GM12878 (cell line): ENCODE data around the gene DEFB125. TPM values are rescaled to one million over a fixed set of nuclear protein-coding genes. Genes with fewer than 3 reads are reported as not detected.

Experiments used
- ATAC-seq: fragments of 200-7000 bp; cut with Tn5 transposase; 3 replicates; pipeline ENCODE4 v1.9.1; 2020; ENCODE audit warnings: mild to moderate bottlenecking, moderate library complexity
- BruUV-seq: library from RNA; stranded (reverse); fragments of 400-500 nt; replicated peaks from 2 replicates; lab custom pipeline; 2021; lab: Mats Ljungman, UMichigan
- CTCF ChIA-PET: fragments of 300-600 bp; sonication (Branson Sonifier 250); formaldehyde crosslinking; extraction: SDS; loops from one replicate; lab custom pipeline; 2021; ENCODE audit warnings: inconsistent platforms; lab: Yijun Ruan, JAX
- POLR2A ChIA-PET: fragments of 350-600 bp; formaldehyde crosslinking; extraction: SDS; loops from one replicate; lab custom pipeline; 2021; ENCODE audit warnings: inconsistent platforms; lab: Charles Lee
- RAD21 ChIA-PET: fragments of 300-600 bp; sonication (Branson Sonifier 250); formaldehyde crosslinking; loops from one replicate; lab custom pipeline; 2023; ENCODE audit warnings: antibody characterized with exemption; ENCODE audit not compliant: unreplicated experiment; lab: Charles Lee
- SMC1A ChIA-PET: fragments of 300-600 bp; sonication (Branson Sonifier 250); formaldehyde crosslinking; loops from one replicate; lab custom pipeline; 2023; ENCODE audit not compliant: unreplicated experiment, uncharacterized antibody; lab: Charles Lee
- DNase-seq: peaks from one replicate; pipeline ENCODE4 v3.0.0-alpha.2; 2011; ENCODE audit warnings: low read depth, low spot score
- FAIRE-seq: peaks from 3 replicates; lab custom pipeline; 2011; peaks lifted over from hg19 to GRCh38; lab: Jason Lieb, UNC
- H2AFZ ChIP-seq: 2 replicates; pipeline ENCODE4 v1.6.0; 2011; ENCODE audit warnings: low read depth, low read length, control low read depth; ENCODE audit not compliant: control insufficient read depth
- H3K27ac ChIP-seq: 2 replicates; pipeline ENCODE4 v1.5.1; 2011; ENCODE audit warnings: control low read depth; ENCODE audit not compliant: control insufficient read depth, insufficient read depth
- H3K27me3 ChIP-seq, 2 experiments: replicated peaks in 1 of 2; 2 replicates each; pipeline versions ENCODE4 v1.6.0 to v1.6.1; 2011; ENCODE audit warnings: low read length in 1 of 2; ENCODE audit not compliant: control insufficient read depth in 2 of 2, insufficient read depth in 2 of 2
- H3K36me3 ChIP-seq, 2 experiments: 2 replicates each; pipeline ENCODE4 v1.5.1; 2011; ENCODE audit warnings: low read length in 1 of 2; ENCODE audit not compliant: control insufficient read depth in 2 of 2, insufficient read depth in 2 of 2
- H3K4me1 ChIP-seq: 2 replicates; pipeline ENCODE4 v1.6.1; 2011; ENCODE audit warnings: mild to moderate bottlenecking, low read length, moderate library complexity, mixed read lengths; ENCODE audit not compliant: control insufficient read depth, insufficient read depth
- H3K4me2 ChIP-seq: 2 replicates; pipeline ENCODE4 v1.6.0; 2011; ENCODE audit warnings: control low read depth; ENCODE audit not compliant: control insufficient read depth, insufficient read depth
- H3K4me3 ChIP-seq: fragments of 200-600 bp; sonication (generic); 2 replicates; pipeline ENCODE4 v1.5.1; 2016
- H3K79me2 ChIP-seq: 2 replicates; pipeline ENCODE4 v1.6.0; 2011; ENCODE audit warnings: low read length; ENCODE audit not compliant: control insufficient read depth, insufficient read depth
- H3K9ac ChIP-seq: 2 replicates; pipeline ENCODE4 v1.8.0; 2011; ENCODE audit warnings: low read length, control low read depth, mixed read lengths; ENCODE audit not compliant: control insufficient read depth, insufficient read depth
- H3K9me3 ChIP-seq: replicated peaks from 3 replicates; pipeline ENCODE4 v1.5.1; 2011; ENCODE audit warnings: mild to moderate bottlenecking, low read length; ENCODE audit not compliant: control insufficient read depth, insufficient read depth
- H4K20me1 ChIP-seq: 2 replicates; pipeline ENCODE4 v1.6.0; 2011; ENCODE audit not compliant: control insufficient read depth, insufficient read depth
- ATF7 ChIP-seq: fragments of 450-650 bp; IDR thresholded peaks from 2 replicates; pipeline ENCODE4 v1.6.1; 2016; ENCODE audit warnings: low read depth, mild to moderate bottlenecking
- BMI1 ChIP-seq: fragments of 450-650 bp; IDR thresholded peaks from 2 replicates; pipeline ENCODE4 v1.6.1; 2016; ENCODE audit warnings: mild to moderate bottlenecking, moderate library complexity, borderline replicate concordance
- DPF2 ChIP-seq: fragments of 450-650 bp; IDR thresholded peaks from 2 replicates; pipeline ENCODE4 v1.6.1; 2017; ENCODE audit warnings: mild to moderate bottlenecking
- GABPA ChIP-seq: IDR thresholded peaks from 2 replicates; pipeline ENCODE4 v1.6.1; 2014; ENCODE audit warnings: antibody characterized with exemption, low read depth, mild to moderate bottlenecking, inconsistent platforms
- HDAC2 ChIP-seq: fragments of 200-600 bp; sonication (generic); IDR thresholded peaks from 2 replicates; pipeline ENCODE4 v1.6.1; 2017
- HDGF ChIP-seq: fragments of 450-650 bp; IDR thresholded peaks from 2 replicates; pipeline ENCODE4 v1.6.1; 2016; ENCODE audit warnings: antibody characterized with exemption
- IKZF2 ChIP-seq, 2 experiments: fragments of 450-650 bp; IDR thresholded peaks; 2 replicates each; pipeline ENCODE4 v1.6.1; 2017; ENCODE audit warnings: mild to moderate bottlenecking in 2 of 2, moderate library complexity in 2 of 2
- JUNB ChIP-seq: IDR thresholded peaks from 2 replicates; pipeline ENCODE4 v1.6.1; 2016; ENCODE audit warnings: antibody characterized with exemption, mild to moderate bottlenecking
- NFYA ChIP-seq: IDR thresholded peaks from 2 replicates; pipeline ENCODE4 v1.6.1; 2011; ENCODE audit warnings: low read depth, mild to moderate bottlenecking, low read length, improper control_type of control experiment, borderline replicate concordance
- NR2C1 ChIP-seq: fragments of 450-650 bp; IDR thresholded peaks from 2 replicates; pipeline ENCODE4 v1.6.1; 2017; ENCODE audit warnings: antibody characterized with exemption, mild to moderate bottlenecking, moderate library complexity
- NRF1 ChIP-seq: conservative IDR thresholded peaks from 2 replicates; pipeline ENCODE4 v1.6.1; 2011; ENCODE audit warnings: mild to moderate bottlenecking, low read depth, low read length, improper control_type of control experiment
- PAX5 ChIP-seq: IDR thresholded peaks from 2 replicates; pipeline ENCODE4 v1.6.1; 2011; ENCODE audit warnings: low read depth, low read length, borderline replicate concordance
- POLR2AphosphoS2 ChIP-seq: IDR thresholded peaks from 2 replicates; pipeline ENCODE4 v1.6.1; 2011; ENCODE audit warnings: low read depth, mild to moderate bottlenecking, low read length, improper control_type of control experiment, moderate library complexity
- RBBP5 ChIP-seq: fragments of 200-600 bp; sonication (generic); conservative IDR thresholded peaks from 2 replicates; pipeline ENCODE4 v1.6.1; 2016
- TCF12 ChIP-seq: IDR thresholded peaks from 2 replicates; pipeline ENCODE4 v1.6.1; 2011; ENCODE audit warnings: low read depth, mild to moderate bottlenecking, low read length
- ZZZ3 ChIP-seq: IDR thresholded peaks from 2 replicates; pipeline ENCODE4 v1.6.1; 2011; ENCODE audit warnings: low read depth; ENCODE audit not compliant: control insufficient read depth, insufficient read length
- in situ Hi-C: fragments of 300-500 bp; cut with MboI; formaldehyde crosslinking; loops from 9 replicates; pipeline ENCODE4 v1.14.3; 2018; ENCODE audit warnings: mixed read lengths
- intact Hi-C: fragments of 100-400 bp; cut with micrococcal nuclease; formaldehyde crosslinking; loops from one replicate; pipeline ENCODE4 v1.14.2; 2022; ENCODE audit not compliant: unreplicated experiment
- polyA plus RNA-seq, 11 experiments: library from polyadenylated mRNA; depleted of rRNA in 4 of 11; unstranded in 6 of 11; stranded (reverse) in 5 of 11; fragments of >200 nt; fragmentation: Nextera tagmentation in 4 of 11; fragmentation: Illumina TruSeq in 1 of 11; extraction: Ambion mirVana in 4 of 11; extraction: Trizol in 1 of 11; gene quantifications; 1 replicate in 1 of 11; 2 replicates in 10 of 11; pipeline versions ENCODE4 v1.2.1 to v1.2.3, GENCODE V29; 2011 to 2016; ENCODE audit warnings: inconsistent platforms in 2 of 11, missing spikeins in 2 of 11, low read depth in 1 of 11
- total RNA-seq, 4 experiments: library from RNA; depleted of rRNA in 3 of 4; stranded (reverse); fragments of >200 nt in 3 of 4; fragmentation: Illumina TruSeq in 1 of 4; extraction: Trizol in 1 of 4; gene quantifications; 2 replicates each; pipeline versions ENCODE4 v1.2.1 to v1.2.3, GENCODE V29; 2013 to 2021
- TF ChIP-seq, protein P1 (sequence below): IDR thresholded peaks from 2 replicates; pipeline ENCODE4 v1.6.1; 2011; ENCODE audit warnings: low read depth, mild to moderate bottlenecking, low read length, moderate library complexity, borderline replicate concordance; ENCODE audit errors: extremely low read depth
- TF ChIP-seq, protein P2 (sequence below): fragments of 450-650 bp; IDR thresholded peaks from 2 replicates; pipeline ENCODE4 v1.6.1; 2018; ENCODE audit warnings: mild to moderate bottlenecking, low read depth, moderate library complexity; ENCODE audit not compliant: partially characterized antibody
- TF ChIP-seq, protein P3 (sequence below): IDR thresholded peaks from 2 replicates; pipeline ENCODE4 v1.6.1; 2012; ENCODE audit warnings: low read depth, low read length, improper control_type of control experiment

The DEFB125 gene
- total and polyA plus RNA-seq, 10 of the 15 experiments (the other 5 are each of a cell fraction or from before 2014, with no cell fraction given): not detected

DNA sequence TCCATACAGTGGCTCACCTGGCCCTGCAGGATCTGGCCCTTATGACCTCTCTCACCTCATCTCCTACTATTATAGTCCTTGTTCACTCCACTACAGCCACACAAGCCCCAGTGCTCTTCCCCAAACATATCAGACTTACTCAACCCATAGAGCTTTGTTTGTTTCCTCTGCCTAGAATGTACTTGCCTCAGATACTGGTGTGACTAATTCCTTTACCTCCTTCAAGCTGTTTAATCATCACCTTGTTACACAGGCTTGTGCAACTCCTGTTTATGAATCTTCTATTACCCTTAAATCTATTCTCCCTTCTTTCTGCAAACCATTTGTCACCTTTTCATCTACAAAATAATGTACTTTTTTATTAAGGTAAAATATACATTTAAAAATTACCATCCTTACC is 3.2 kb downstream of the DEFB125 start:
- ChIA-PET SMC1A (interaction anchor here (0.9 kb wide), 2 partner anchors 14 to 35 kb away, joined by 3 read pairs; no protein-coding TSS in a partner anchor), POLR2A (no interaction called here), RAD21 (no interaction called here), CTCF (no interaction called here)
- ATAC-seq (no peak), DNase-seq (no peak), FAIRE-seq (no peak)
- TF ChIP-seq, protein P1, sequence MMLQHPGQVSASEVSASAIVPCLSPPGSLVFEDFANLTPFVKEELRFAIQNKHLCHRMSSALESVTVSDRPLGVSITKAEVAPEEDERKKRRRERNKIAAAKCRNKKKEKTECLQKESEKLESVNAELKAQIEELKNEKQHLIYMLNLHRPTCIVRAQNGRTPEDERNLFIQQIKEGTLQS: no peak
- TF ChIP-seq RBBP5: no peak
- TF ChIP-seq ZZZ3: no peak
- TF ChIP-seq PAX5: no peak
- TF ChIP-seq GABPA: no peak
- TF ChIP-seq BMI1: no peak
- TF ChIP-seq JUNB: no peak
- TF ChIP-seq, protein P2, sequence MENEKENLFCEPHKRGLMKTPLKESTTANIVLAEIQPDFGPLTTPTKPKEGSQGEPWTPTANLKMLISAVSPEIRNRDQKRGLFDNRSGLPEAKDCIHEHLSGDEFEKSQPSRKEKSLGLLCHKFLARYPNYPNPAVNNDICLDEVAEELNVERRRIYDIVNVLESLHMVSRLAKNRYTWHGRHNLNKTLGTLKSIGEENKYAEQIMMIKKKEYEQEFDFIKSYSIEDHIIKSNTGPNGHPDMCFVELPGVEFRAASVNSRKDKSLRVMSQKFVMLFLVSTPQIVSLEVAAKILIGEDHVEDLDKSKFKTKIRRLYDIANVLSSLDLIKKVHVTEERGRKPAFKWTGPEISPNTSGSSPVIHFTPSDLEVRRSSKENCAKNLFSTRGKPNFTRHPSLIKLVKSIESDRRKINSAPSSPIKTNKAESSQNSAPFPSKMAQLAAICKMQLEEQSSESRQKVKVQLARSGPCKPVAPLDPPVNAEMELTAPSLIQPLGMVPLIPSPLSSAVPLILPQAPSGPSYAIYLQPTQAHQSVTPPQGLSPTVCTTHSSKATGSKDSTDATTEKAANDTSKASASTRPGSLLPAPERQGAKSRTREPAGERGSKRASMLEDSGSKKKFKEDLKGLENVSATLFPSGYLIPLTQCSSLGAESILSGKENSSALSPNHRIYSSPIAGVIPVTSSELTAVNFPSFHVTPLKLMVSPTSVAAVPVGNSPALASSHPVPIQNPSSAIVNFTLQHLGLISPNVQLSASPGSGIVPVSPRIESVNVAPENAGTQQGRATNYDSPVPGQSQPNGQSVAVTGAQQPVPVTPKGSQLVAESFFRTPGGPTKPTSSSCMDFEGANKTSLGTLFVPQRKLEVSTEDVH: no peak
- no peak for TF ChIP-seq NRF1
- no peak for TF ChIP-seq POLR2AphosphoS2
- TF ChIP-seq, protein P3, sequence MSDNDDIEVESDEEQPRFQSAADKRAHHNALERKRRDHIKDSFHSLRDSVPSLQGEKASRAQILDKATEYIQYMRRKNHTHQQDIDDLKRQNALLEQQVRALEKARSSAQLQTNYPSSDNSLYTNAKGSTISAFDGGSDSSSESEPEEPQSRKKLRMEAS: no peak
- no peak for TF ChIP-seq IKZF2 (IDR thresholded peaks at IDR 0.05)
- TF ChIP-seq HDAC2: no peak
- TF ChIP-seq DPF2: no peak
- no peak for TF ChIP-seq TCF12
- TF ChIP-seq HDGF: no peak
- no peak for TF ChIP-seq NR2C1
- TF ChIP-seq ATF7: no peak
- TF ChIP-seq NFYA: no peak
- Histone ChIP-seq H2AFZ (no peak overlapping the region), H3K4me1 (no peaks in the 10 kb centered on the region), H3K36me3 (no peaks in the 10 kb centered on the region), H3K9me3 (no peaks in the 10 kb centered on the region), H3K79me2 (no peaks in the 10 kb centered on the region), H3K27ac (no peak overlapping the region), H3K4me2 (no peak overlapping the region), H3K4me3 (no peak overlapping the region), H4K20me1 (no peaks in the 10 kb centered on the region), H3K9ac (no peak overlapping the region), H3K27me3 (no peaks in the 10 kb centered on the region; a peak in 1 of 4 replicates)
- intact Hi-C loops: no loop called here
- BruUV-seq: no TSS peak
- in situ Hi-C loops: no loop called here
